HEK293 (cell line): Measurements from ENCODE around the gene ACSM6.

Experiments used
- CTCF ChIP-seq: fragments of 450-650 bp; formaldehyde crosslinking; IDR thresholded peaks from 2 replicates; pipeline ENCODE4 v1.5.1; 2016; ENCODE audit warnings: missing biosample characterization, missing genetic modification characterization
- KLF9 ChIP-seq: fragments of 450-650 bp; formaldehyde crosslinking; IDR thresholded peaks from 2 replicates; pipeline ENCODE4 v1.5.1; 2016; ENCODE audit warnings: missing biosample characterization, missing genetic modification characterization, low read depth
- MEIS1 ChIP-seq: sonication (generic); formaldehyde crosslinking; IDR thresholded peaks from 2 replicates; pipeline ENCODE4 v1.8.1; 2022; ENCODE audit warnings: missing genetic modification reagents, mild to moderate bottlenecking, borderline replicate concordance
- YY1 ChIP-seq: fragments of 450-650 bp; formaldehyde crosslinking; IDR thresholded peaks from 2 replicates; pipeline ENCODE4 v1.5.1; 2018; ENCODE audit warnings: missing biosample characterization, missing genetic modification characterization
- ZBTB17 ChIP-seq: fragments of 450-650 bp; formaldehyde crosslinking; IDR thresholded peaks from 2 replicates; pipeline ENCODE4 v1.5.1; 2016; ENCODE audit warnings: missing biosample characterization, missing genetic modification characterization
- ZBTB21 ChIP-seq: fragments of 450-650 bp; formaldehyde crosslinking; IDR thresholded peaks from 2 replicates; pipeline ENCODE4 v1.5.1; 2017; ENCODE audit warnings: missing biosample characterization, missing genetic modification characterization
- ZNF121 ChIP-seq: fragments of 450-650 bp; formaldehyde crosslinking; IDR thresholded peaks from 2 replicates; pipeline ENCODE4 v1.5.1; 2016; ENCODE audit warnings: missing biosample characterization, missing genetic modification characterization
- ZNF202 ChIP-seq: fragments of 450-650 bp; formaldehyde crosslinking; IDR thresholded peaks from 2 replicates; pipeline ENCODE4 v1.5.1; 2016; ENCODE audit warnings: missing biosample characterization, missing genetic modification characterization, borderline replicate concordance
- ZNF280D ChIP-seq: fragments of 450-650 bp; formaldehyde crosslinking; IDR thresholded peaks from 2 replicates; pipeline ENCODE4 v1.5.1; 2016; ENCODE audit warnings: missing biosample characterization, missing genetic modification characterization
- ZNF362 ChIP-seq: fragments of 450-650 bp; formaldehyde crosslinking; IDR thresholded peaks from 2 replicates; pipeline ENCODE4 v1.5.1; 2016; ENCODE audit warnings: missing biosample characterization, missing genetic modification characterization
- ZNF416 ChIP-seq: fragments of 450-650 bp; formaldehyde crosslinking; IDR thresholded peaks from 2 replicates; pipeline ENCODE4 v1.5.1; 2016; ENCODE audit warnings: missing biosample characterization, missing genetic modification characterization
- ZNF518A ChIP-seq: fragments of 450-650 bp; formaldehyde crosslinking; conservative IDR thresholded peaks from 2 replicates; pipeline ENCODE4 v1.5.1; 2016; ENCODE audit warnings: low read depth, missing biosample characterization, missing genetic modification characterization
- ZNF549 ChIP-seq: fragments of 450-650 bp; IDR thresholded peaks from 2 replicates; pipeline ENCODE4 v1.5.1; 2018; ENCODE audit warnings: missing biosample characterization, missing genetic modification characterization, mild to moderate bottlenecking, inconsistent platforms, moderate library complexity
- ZNF558 ChIP-seq: fragments of 450-650 bp; formaldehyde crosslinking; IDR thresholded peaks from 2 replicates; pipeline ENCODE4 v1.5.1; 2016; ENCODE audit warnings: missing biosample characterization, missing genetic modification characterization

GRCh38 chr10:95229724-95230627 is 35.9 kb downstream of the ACSM6 start:
- TF ChIP-seq MEIS1: no peak
- no peak for TF ChIP-seq ZNF416 (tag by site-specific recombination)
- no peak for TF ChIP-seq ZNF549 (tag by site-specific recombination)
- TF ChIP-seq ZNF202 (tag by site-specific recombination): no peak
- TF ChIP-seq KLF9 (tag by site-specific recombination): no peak
- no peak for TF ChIP-seq CTCF
- no peak for TF ChIP-seq ZNF362 (tag by site-specific recombination)
- TF ChIP-seq ZNF280D (tag by site-specific recombination): no peak
- TF ChIP-seq ZNF121 (tag by site-specific recombination): no peak
- no peak for TF ChIP-seq ZBTB21
- no peak for TF ChIP-seq YY1
- TF ChIP-seq ZNF518A: no peak
- no peak for TF ChIP-seq ZBTB17
- no peak for TF ChIP-seq ZNF558 (tag by site-specific recombination)
